NCI-H524 treated with DMSO at 0.1 percent for 48 hours (cell line): ENCODE data around the gene ECE1.

Source experiments
- DNase-seq: peaks from one replicate; lab custom pipeline; 2025; lab: John Stamatoyannopoulos, UW

Gene ECE1

DNA sequence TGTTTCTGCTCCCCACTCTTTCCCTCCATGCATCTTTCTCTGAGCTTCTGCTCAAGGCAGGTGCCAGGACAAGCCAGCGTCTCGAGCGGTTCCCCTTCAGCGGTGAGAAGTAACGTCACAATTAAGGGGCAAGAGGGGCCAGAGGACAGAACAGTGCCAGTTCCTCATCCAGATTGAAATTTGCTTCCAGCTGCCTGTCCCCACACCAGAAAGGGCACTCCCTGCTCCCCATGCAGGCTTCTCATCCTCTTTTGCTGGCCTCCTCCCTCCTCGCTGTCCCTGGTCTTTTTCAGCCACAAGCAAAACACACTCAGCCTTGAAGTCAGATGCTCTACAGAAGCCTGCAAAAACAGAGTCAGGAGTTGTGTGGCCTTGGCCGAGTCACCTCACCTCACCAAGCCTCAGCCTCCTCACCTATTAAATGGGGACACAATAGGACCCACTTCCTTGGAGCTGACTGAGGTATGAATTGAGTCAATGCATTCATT is 35.0 kb upstream of the ECE1 start:
- DNase-seq, result no peak

DNA sequence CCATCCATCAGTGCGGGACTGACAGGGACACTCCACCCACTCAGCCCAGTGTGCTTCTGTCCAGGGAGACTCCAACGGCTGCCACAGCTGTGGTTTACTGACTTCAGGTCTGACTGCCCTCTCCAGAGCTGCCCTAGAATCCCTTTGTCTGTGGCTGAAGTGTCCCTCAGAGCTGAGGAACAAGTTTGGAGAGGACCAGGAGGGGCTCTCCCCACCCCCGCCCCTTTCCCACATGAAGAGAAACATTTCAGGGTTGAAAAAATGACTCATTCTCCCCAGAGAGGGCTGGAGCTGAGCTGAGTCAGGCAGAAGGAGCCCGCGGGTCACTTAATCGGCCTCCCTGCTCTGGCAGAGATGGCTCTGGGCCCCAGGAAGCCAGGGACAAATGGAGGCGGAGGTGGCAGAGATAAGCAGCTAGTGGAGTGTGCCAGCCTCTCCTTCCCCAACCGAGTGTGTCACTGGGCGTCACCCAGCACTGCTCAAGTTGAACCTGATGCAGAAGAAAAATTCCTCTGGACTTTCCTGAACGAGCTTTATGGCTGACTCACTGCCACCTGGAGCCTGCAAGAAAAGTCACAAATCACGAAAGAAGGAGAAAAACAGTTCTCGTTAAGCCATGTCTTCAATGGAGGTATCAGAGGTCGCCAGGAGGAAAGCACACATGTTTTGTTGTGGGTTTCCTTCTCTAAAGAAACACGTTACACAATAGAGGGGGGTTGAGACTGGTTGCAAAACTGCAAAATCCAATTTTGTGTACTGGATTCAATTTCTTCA is 34.3 kb upstream of the ECE1 start:
- DNase-seq, result no peak

DNA sequence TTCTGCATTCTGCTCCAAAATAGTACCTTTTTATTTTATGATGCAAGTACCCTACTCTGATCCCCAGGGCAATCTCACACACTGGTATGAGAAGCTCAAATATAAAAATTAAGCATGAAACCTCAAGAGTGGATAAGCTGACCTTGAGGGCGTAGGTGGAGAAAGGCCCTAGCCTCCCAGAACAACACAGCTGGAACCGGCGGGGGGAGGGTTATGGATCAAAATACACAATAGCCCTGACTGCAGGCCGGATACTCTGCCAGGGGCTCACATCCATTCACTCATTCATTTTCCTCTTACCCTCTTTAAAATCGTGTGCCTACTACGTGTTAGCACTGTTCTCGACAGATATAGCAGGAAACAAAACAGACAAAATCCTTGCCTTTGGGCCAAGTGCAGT is 32.8 kb upstream of the ECE1 start:
- no peak for DNase-seq

DNA sequence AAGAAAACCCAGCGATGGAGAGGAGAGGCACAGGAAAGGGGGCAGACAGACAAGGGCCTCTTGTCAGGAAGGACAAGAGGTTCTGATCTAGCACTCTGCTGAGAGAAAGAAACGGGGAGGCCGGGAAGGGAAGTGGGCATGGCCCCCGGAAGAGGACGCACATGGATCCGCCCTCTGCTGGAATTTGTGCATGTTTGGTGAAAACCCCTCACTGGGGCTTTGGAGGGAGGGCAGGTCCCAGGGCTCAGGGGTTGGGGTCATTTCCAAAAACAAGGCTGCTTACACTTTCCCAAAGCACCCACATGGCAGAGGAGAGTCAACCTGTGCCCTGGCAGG is 32.4 kb upstream of the ECE1 start:
- no peak for DNase-seq

DNA sequence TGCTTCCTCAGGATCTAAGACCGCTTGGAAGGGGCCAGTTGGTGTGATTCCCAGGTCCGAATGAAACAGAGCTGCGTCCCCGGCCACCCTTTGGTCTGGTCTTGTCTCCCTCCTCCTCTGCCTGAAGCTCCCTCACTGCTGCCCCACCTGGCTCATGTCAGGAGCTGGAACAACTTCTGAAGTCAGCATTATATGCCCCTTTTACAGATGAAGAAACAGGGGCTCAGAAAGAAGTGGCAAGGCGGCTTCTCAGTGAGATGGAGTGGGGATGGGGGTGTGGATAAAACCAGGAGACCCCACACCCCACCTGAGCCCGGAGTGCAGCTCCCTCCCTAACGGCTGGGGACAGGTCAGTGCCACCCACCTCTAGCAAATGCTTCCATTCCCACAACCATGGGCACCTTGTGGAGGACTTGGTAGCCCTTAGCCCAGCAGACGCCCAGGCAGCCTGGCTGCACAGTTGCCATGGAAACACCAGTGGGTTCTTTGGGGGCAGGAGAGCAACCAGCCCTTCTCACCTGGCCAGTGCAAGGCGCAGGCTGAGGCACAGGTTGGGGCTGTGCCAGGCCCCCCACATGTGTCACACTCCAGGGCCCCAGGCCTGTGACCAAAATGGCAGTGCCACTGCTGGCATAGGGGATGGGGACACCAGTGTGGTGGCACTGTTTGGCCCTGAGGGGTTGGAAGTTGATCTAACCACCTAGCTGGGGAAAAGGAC is 31.9 kb upstream of the ECE1 start:
- no peak for DNase-seq

DNA sequence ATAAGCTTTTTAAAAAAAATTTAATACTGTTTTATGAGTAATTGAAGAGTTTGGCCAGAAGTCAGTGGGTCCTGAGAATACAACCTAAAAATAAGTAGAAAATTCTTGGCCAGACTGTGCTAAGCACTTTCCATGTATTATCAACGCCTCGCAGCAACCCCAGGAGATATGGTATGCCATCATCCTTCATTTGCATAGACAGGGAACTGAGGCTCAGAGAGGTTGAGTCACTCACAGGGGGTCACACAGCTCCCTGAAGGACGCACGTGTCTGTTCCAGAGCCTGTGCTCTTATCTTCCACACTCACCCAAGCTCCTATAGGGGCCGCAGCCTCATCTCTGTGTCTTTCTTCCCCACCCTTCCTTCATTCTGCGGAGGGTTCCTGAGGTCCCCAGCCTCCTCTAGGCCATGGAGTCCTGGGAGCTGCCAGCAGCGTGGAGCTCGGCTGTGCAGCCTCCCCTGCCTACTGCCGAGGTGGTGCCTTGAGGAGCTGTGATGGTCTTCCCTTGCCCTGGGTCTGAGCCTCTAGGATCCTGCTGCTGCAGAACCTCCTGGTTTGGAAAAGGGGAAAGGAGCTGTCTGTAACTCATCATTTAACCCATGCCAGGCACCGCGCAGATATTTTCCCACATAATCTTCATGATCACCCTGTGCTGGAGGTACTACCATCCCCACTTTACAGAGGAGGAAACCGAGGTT is 30.3 kb upstream of the ECE1 start:
- DNase-seq, result no peak

DNA sequence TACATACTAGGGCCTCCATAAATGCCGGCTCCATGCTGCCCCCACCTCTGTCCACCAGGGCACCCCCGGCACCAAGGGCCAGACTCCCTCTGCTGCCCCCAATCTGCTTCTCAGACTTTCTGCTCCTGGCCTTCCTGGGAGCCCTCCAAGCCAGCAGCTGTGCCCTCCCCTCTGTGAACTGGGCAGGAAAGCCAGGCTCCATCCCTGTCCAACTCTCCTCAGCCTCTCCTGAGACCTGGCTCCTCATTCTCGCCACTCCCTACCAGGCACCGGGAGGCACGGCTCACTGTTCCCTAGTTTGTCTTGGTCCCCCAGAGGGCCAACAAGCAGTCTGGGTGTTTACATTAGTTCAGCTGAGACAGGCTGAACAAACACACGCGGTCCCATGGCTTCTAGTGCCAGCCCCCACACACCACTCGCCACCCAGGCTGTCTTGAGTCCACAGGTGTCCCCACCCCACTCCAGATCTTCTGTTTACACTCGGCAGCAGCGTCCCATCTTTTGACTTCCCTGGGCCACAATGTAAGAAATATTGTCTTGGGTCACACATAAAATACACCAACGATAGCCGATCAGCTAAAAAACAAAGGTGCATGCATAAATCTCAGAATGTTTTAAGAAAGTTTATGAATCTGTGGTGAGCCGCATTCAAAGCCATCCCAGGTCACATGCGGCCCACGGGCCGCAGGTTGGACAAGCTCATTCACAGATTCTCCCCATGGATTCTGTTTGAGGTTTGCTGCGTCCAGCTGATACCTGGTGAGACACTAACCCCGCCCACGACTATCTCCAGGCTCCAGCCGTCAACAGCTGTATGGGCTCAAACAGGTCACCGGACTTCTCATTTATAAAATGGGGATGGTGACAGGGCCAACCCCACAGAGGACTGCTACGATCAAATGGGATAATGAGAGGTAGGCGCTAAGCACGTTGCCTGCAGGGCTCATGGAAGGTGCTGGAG is 29.5 kb upstream of the ECE1 start:
- DNase-seq, result no peak

DNA sequence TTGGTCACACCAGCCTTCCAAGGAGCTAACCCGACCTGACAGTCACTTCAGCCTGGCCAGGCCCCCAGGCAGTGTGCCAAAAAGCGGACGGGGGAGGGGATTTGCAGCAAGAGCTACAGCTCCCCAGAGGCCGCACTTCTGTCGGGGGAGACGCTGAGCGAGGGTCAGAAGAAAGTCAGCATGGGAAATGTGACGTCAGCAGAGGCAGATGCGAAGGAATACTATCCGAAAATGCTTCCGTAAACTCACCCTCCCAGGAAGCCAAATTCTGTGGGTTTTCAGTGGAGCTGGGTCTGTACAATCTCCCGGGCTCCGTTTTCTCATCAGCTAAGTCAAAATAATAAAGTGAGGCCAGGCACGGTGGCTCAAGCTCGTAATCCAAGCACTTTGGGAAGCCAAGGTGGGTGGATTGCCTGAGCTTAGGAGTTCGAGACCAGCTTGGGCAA is 28.5 kb upstream of the ECE1 start:
- DNase-seq, result no peak

DNA sequence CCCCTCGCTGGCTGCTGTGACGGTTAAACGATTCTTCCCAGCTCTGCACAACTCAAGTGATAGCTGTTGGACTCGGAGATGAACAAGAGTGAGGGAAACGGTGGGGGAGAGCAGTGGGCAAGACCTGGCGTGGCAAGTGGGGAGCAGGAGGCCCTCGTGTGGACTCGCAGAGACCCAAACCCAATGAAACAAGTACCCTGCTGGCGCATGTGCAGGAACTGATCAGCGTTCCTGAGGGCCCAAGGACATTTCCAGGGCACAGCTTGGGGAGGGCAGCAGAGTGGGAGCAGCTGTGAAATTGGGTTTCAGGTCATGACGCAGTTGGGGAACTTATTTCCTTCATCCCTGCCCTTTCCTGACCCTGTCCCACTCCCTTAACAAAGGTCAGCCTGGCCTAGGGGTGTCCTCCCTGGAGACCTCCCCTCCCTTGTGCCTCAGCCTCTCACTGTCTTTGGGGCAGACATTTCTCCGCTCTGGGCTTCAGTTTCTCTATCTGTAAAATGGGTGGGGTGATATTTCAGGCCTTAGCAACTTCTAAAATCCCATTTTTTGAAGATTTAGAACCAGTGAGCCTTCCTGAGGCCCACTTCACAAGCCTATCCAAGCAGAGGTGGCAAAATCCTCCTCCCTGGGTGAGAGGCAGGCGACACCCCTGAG is 27.9 kb upstream of the ECE1 start:
- DNase-seq, result no peak

DNA sequence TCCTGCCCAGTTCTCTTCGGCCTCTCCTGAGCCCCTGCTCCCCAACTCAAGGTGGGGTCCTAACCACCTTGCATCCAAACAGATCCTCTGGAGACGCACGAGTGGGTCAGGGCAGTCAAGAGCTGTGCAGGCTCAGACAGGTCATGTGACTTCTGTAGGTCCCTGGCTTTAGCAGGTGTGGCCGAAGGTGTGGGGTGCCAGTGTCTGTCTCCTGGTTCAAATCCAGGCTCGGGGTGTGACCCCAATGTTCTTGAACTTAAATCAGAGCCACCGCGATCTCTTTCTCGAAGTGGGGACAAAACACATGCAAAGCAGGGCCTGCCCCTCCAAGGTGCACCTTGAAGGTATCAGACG is 27.4 kb upstream of the ECE1 start:
- no peak for DNase-seq

DNA sequence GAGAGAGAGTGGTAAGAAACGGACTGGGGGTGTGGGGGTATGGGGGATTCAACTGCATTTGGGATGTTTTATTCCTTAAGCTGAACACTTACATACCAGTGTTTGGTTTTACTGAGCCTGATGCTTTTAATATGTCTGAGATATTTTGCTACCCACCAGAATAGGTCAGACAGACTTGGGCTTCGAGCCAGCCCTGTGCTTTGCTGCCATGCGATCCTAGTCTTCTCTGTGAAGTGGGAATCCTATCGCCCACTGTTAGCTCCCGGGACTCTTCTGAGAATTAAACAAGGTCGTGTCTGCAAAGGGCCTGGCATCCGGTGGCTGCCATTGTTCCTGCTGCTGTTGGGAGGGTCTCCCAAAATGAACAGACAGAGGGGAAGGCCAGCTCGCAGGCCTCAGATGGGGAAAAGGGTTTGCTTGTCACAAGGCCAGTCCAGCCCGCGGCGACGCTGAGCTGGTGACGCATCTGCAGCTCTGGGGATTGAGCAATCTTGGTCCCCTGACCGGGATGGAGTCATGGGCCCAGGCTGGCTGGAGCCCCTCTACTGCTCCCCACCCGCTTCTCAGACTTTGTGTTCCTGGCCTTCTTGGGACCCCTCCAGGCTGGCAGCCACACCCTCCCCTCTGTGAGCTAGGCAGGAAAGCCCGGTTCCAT is 26.9 kb upstream of the ECE1 start:
- no peak for DNase-seq

DNA sequence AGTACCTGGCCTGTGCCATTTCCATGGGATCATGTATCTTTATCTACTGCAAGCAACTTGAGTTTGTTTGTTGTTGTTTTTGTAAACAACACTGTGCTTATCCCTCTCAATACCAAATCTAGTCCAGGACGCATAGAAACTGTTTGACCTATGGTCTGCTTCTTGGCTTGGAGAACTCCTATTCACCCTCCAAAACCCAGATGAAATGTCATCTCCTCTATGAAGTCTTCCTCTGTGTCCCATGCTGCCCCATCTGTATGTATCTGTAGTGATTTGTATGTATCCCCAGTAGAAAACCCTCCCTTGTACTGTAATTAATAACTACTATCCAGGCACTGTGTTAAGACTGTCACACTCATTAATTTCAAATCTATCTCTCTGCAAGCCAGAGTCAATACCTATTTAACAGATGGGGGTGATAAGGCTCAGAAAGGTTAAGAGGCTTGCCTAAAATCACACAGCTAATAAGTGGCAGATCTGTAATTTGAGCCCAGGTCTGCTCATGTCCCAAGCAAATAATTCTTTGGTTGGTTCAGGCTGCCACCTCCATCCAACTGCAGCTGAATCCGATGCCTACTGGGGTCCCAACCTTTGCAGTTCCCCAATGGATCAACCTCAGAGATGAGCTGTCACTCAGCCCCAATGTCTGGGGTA is 24.6 kb upstream of the ECE1 start:
- DNase-seq, result no peak

DNA sequence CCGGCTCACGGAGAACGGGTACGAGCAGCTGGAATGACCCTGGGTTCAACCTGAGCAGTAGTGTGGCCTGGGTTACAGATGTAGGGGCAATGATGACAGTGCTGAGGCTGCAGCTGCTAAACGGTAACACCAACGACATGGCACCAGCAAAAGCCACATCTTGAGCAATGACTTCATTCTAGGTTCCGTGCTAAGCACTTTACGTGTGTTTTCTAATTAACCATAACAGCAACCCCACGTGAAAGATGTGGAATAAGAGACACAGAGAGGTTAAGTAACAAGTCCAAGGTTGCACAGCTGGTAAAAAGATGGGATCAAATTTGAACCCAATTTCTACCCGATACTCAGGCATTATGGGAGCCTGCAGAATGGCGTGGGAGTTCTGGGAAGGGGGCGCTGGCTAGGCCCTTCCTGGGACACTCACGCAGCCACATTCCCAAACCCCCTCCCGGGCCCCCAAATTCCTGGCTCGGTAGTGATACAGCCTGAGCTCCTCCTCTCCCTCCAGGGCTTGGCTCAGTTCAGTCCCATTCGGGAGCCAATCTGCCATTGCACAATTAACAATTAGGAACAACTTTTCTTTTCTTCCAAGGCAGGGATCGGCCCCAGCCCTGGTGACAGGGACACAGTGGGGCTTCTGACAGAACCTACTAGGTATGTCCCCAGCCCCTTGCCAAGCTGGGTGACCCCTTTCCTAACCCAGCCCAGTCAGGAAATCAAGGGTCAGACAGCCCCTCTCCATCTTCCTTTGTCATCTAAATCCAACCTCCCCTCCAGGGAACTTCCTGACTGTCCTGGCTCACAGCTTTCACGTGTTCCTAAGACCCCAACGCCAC is 23.8 kb upstream of the ECE1 start:
- no peak for DNase-seq

DNA sequence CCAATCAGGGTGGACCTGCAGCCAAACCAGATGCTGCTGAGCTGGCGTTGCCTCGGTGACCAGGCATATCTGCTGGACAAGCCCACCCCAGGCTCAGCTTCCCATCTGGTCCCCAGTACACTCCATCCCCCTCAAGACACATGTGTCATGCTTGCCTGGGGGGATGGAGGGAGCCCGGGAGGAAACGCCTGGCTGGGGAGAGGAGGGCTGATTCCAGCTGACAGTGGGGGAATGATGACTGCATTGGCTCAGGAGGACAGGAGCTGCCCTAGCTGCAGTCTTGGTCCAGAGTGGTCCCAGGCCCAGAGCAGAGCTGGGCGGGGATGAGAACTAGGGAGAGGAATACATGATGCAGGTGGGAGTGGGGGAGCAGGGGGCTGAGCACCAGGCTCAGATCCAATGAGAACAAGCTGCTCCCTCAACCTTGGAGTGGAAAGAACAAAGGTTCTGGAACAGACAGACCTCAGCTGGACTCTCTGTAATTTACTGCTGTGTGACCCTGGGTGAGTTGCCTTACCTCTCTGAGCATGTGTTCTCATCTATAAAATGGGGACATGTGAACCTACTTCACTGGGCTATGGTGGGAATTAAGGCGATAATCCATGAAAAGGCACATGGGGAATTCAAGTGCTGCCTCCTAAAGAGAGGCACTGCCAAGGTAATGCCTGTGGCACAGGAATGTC is 23.1 kb upstream of the ECE1 start:
- peak; percentile 29 for DNase-seq

DNA sequence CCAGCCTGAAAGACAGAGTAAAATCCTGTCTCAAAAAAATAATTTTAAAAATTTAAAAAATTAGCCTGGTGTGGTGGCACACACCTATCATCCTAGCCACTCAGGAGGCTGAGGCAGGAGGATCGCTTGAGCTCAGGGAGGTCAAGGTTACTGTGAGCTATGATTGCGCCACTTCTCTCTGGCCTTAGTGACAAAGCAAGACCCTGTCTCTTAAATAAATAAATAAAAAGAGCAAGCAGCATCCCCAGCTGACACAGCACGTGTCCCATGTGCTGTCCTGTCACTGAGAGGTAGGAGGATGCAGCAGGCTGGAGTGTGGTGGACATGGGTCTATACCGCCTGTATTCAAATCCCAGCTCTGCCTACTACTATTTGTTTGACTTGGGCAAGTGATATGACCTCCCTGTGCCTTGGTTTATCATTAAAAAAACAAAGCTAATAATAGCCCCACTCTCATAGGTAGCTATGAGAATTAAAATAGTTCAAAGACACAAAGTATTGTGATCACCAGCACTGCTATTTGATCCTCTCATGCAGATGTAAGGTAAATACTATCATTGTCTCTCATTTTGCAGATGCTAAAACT is 22.2 kb upstream of the ECE1 start:
- DNase-seq, result no peak

DNA sequence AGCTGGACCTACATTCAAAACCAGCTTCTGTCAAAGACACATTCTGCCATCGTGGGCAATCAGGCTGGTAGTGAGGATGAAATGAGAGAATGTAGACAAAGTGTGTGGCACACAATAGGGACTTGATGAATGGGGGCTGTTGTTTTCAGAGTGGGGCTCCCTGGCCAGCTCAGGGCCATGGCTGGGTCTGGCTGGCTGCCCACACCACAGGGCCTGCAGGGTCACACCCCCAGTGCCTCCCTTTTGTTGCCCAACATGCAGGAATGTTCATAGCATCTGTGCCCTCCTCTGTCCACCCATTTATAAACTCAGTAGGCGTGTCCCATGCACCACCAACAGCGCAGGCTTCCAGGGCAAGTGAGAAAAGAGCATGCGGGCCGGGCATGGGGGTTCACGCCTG is 20.8 kb upstream of the ECE1 start:
- no peak for DNase-seq

DNA sequence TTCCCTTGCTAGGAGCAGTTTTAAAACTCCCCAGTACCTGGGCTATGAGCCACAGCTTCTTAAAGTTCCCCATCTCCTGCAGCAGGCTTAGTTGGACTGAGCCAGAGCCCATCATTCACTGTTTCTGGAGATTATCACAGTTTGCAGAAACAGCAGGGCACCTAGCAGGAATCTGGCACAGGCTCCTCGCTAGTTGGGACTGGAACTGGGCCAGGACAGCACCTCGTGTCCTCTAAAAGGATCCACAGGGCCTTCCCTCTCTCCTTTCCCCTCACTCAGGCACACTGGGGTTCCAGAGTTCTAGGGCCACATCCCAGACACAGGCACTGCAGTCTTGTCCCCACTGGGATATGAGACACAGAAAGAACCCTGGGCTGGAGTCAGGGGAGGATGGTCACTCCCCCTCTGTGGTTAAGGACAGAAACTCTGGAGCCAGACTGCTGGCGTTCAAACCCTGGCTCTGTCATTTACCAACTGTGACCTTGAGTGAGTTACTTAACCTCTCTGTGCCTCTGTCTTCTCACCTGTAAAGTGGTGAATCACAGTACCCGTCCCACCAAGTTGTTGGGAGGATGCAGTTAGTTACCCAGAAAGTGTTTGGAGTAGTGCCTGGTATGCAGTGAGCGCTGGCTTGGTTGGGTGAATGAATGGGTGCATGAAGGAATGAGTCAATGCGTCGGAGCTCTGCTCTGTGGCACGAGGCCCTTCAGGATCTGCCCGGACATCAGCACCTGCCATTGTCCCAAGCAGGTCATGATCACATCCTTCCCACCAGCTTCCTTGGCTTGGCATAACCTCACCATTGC is 18.8 kb upstream of the ECE1 start:
- DNase-seq, result no peak

DNA sequence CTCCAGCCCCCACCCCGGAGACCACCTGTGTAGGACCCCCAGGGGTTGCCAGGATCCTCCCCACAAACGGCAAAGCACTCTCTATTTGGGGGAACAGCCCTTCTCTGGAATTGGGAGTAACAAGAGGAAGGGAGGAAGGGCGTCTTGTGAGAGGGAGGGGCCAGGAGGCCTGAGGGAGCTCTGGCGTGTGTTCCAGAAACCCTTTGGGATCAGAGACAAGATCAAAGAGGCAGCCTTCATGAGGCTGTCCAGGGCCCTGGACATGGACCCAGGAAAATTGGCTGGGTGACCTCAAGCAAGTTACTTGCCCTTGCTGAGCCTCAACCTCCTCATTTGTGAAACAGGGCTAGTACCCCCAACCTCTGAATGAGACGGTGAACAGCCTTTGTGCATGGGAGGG is 18.1 kb upstream of the ECE1 start:
- DNase-seq, result no peak
